HEK293 (cell line): ENCODE results near the gene ITGA11.

Experiments
- CTCF ChIP-seq: fragments of 450-650 bp; formaldehyde crosslinking; IDR thresholded peaks from 2 replicates; pipeline ENCODE4 v1.5.1; 2016; ENCODE audit warnings: missing biosample characterization, missing genetic modification characterization
- KLF10 ChIP-seq: fragments of 450-650 bp; IDR thresholded peaks from 2 replicates; pipeline ENCODE4 v1.5.1; 2018; ENCODE audit warnings: missing biosample characterization, mild to moderate bottlenecking, missing genetic modification characterization
- SETDB1 ChIP-seq: IDR thresholded peaks from one replicate; pipeline ENCODE4 v1.6.1; 2017; ENCODE audit warnings: mild to moderate bottlenecking, low read length, moderate library complexity, mixed read lengths; ENCODE audit not compliant: insufficient read length
- ZBTB1 ChIP-seq: fragments of 450-650 bp; formaldehyde crosslinking; IDR thresholded peaks from 2 replicates; pipeline ENCODE4 v1.5.1; 2016; ENCODE audit warnings: missing biosample characterization, missing genetic modification characterization
- ZBTB7A ChIP-seq: fragments of 450-650 bp; formaldehyde crosslinking; IDR thresholded peaks from 2 replicates; pipeline ENCODE4 v1.5.1; 2016; ENCODE audit warnings: low read depth, missing biosample characterization, missing genetic modification characterization
- ZNF157 ChIP-seq: fragments of 450-650 bp; formaldehyde crosslinking; IDR thresholded peaks from 2 replicates; pipeline ENCODE4 v1.5.1; 2016; ENCODE audit warnings: missing biosample characterization, missing genetic modification characterization
- ZNF175 ChIP-seq: fragments of 450-650 bp; formaldehyde crosslinking; IDR thresholded peaks from 2 replicates; pipeline ENCODE4 v1.5.1; 2016; ENCODE audit warnings: missing biosample characterization, missing genetic modification characterization
- ZNF23 ChIP-seq: fragments of 450-650 bp; formaldehyde crosslinking; IDR thresholded peaks from 2 replicates; pipeline ENCODE4 v1.5.1; 2016; ENCODE audit warnings: missing biosample characterization, missing genetic modification characterization, borderline replicate concordance
- ZNF777 ChIP-seq: fragments of 450-650 bp; formaldehyde crosslinking; IDR thresholded peaks from 2 replicates; pipeline ENCODE4 v1.5.1; 2017; ENCODE audit warnings: missing biosample characterization, missing genetic modification characterization, borderline replicate concordance
- ZSCAN30 ChIP-seq: fragments of 450-650 bp; IDR thresholded peaks from 2 replicates; pipeline ENCODE4 v1.5.1; 2018; ENCODE audit warnings: missing biosample characterization, mild to moderate bottlenecking, missing genetic modification characterization, moderate library complexity

- no peak for TF ChIP-seq KLF10
- no peak for TF ChIP-seq ZNF175 (tag by site-specific recombination)
- TF ChIP-seq CTCF (tag by site-specific recombination), result no peak
- TF ChIP-seq ZNF777 (tag by site-specific recombination), result no peak
- no peak for TF ChIP-seq ZBTB1 (tag by site-specific recombination)
- TF ChIP-seq SETDB1, result no peak
- TF ChIP-seq ZSCAN30 (tag by site-specific recombination), result no peak
- TF ChIP-seq ZBTB7A (tag by site-specific recombination), result no peak
- TF ChIP-seq ZNF157 (tag by site-specific recombination), result no peak
- TF ChIP-seq ZNF23 (tag by site-specific recombination), result no peak
Measured at GRCh38 chr15:68286256-68286655, 145.7 kb downstream of the ITGA11 start.
